NCI-H1048 (cell line): ENCODE data around the gene KCND1.

Experiments used
- DNase-seq: peaks from one replicate; lab custom pipeline; 2025; lab: John Stamatoyannopoulos, UW

KCND1 gene

GRCh38 chrX:48911412-48912182 lies 60.0 kb downstream of the KCND1 start, which contains the start of gene SLC35A2:
Gene SLC35A2, minus strand, starts transcription at chrX:48911646. Its CDS starts 10 bp downstream, at chrX:48911636.
- DNase-seq = peak; percentile 9
